HG03575 (cell line): ENCODE measurements around the gene HEPACAM.

Experiments used
- ATAC-seq: cut with Tn5 transposase; IDR thresholded peaks from one replicate; pipeline ENCODE4 v1.9.1; 2021; ENCODE audit not compliant: unreplicated experiment, insufficient number of reproducible peaks, low FRiP score; ENCODE audit errors: extremely low read depth

The HEPACAM gene

GRCh38 chr11:124916370-124916710, 19.5 kb downstream of the HEPACAM start:
- ATAC-seq = no peak

GRCh38 chr11:124915541-124916369, 20.1 kb downstream of the HEPACAM start:
- ATAC-seq = no peak

- ATAC-seq = no peak
Measured at GRCh38 chr11:124902616-124903015, 33.2 kb downstream of the HEPACAM start.

GRCh38 chr11:124900464-124900863, 35.4 kb downstream of the HEPACAM start:
- ATAC-seq = no peak

GRCh38 chr11:124899383-124900145, 36.3 kb downstream of the HEPACAM start:
- ATAC-seq = no peak

GRCh38 chr11:124898711-124899110, 37.1 kb downstream of the HEPACAM start:
- no peak for ATAC-seq

GRCh38 chr11:124898263-124898680, 37.6 kb downstream of the HEPACAM start:
- no peak for ATAC-seq

- ATAC-seq = no peak
Measured at GRCh38 chr11:124897674-124898262, 38.1 kb downstream of the HEPACAM start, which contains the start of gene ROBO4. Gene ROBO4 (minus strand): TSS chr11:124897865. CDS start chr11:124897795, 70 bp downstream.

GRCh38 chr11:124896821-124897391, 38.9 kb downstream of the HEPACAM start:
- no peak for ATAC-seq

- ATAC-seq = no peak
Measured at GRCh38 chr11:124896071-124896750, 39.6 kb downstream of the HEPACAM start.

- ATAC-seq = no peak
Measured at GRCh38 chr11:124895471-124895971, 40.3 kb downstream of the HEPACAM start.

- no peak for ATAC-seq
Measured at GRCh38 chr11:124894606-124895430, 41.0 kb downstream of the HEPACAM start.

GRCh38 chr11:124893781-124894401, 42.0 kb downstream of the HEPACAM start:
- no peak for ATAC-seq

GRCh38 chr11:124892750-124893454, 42.9 kb downstream of the HEPACAM start:
- no peak for ATAC-seq

GRCh38 chr11:124892146-124892545, 43.7 kb downstream of the HEPACAM start:
- ATAC-seq = no peak

- ATAC-seq = no peak
Measured at GRCh38 chr11:124891373-124891861, 44.4 kb downstream of the HEPACAM start.
